Caco-2 (cell line): ENCODE measurements around the gene TMEM218. TPM values are rescaled to one million over a fixed set of nuclear protein-coding genes. Genes with fewer than 3 reads are reported as not detected.
A peak's percentile ranks its signal among the peaks of the same experiment; 100 is the strongest.

Experiments
- BruUV-seq: library from RNA; stranded (reverse); fragments of 400-500 nt; replicated peaks from 2 replicates; lab custom pipeline; 2021; lab: Mats Ljungman, UMichigan
- CTCF ChIA-PET: fragments of 300-600 bp; sonication (Branson Sonifier 250); formaldehyde crosslinking; loops from one replicate; lab custom pipeline; 2022; ENCODE audit warnings: antibody characterized with exemption; lab: Charles Lee
- POLR2A ChIA-PET: fragments of 300-600 bp; sonication (Branson Sonifier 250); formaldehyde crosslinking; loops from one replicate; lab custom pipeline; 2022; ENCODE audit warnings: antibody characterized with exemption; lab: Charles Lee
- DNase-seq, 2 experiments: peaks; one replicate each; pipeline versions ENCODE4 v3.0.0 to v3.0.0-alpha.2; 2020 to 2022
- H3K27me3 ChIP-seq: replicated peaks from 2 replicates; pipeline ENCODE4 v1.6.0; 2011; ENCODE audit warnings: low read length; ENCODE audit not compliant: control insufficient read depth, insufficient read depth
- H3K36me3 ChIP-seq: 2 replicates; pipeline ENCODE4 v1.5.1; 2011; ENCODE audit warnings: low read length; ENCODE audit not compliant: control insufficient read depth, insufficient read depth
- H3K4me1 ChIP-seq: fragments of 250-450 bp; sonication (Bioruptor Pico); 2 replicates; pipeline ENCODE4 v1.5.1; 2020; ENCODE audit warnings: mild to moderate bottlenecking
- H3K4me3 ChIP-seq: 2 replicates; pipeline ENCODE4 v1.5.1; 2011; ENCODE audit warnings: low read depth, mild to moderate bottlenecking, control low read depth, low read length
- H3K9me3 ChIP-seq: fragments of 250-450 bp; sonication (Bioruptor Pico); 2 replicates; pipeline ENCODE4 v1.5.1; 2020; ENCODE audit warnings: mild to moderate bottlenecking, moderate library complexity
- H3K27ac Mint-ChIP-seq: one replicate; pipeline ENCODE4 v1.8.0; 2022; ENCODE audit warnings: mixed read lengths; ENCODE audit not compliant: unreplicated experiment
- H3K27me3 Mint-ChIP-seq: one replicate; pipeline ENCODE4 v1.8.0; 2022; ENCODE audit warnings: mixed read lengths; ENCODE audit not compliant: insufficient read depth, unreplicated experiment
- H3K36me3 Mint-ChIP-seq: one replicate; pipeline ENCODE4 v1.8.0; 2022; ENCODE audit warnings: mild to moderate bottlenecking, mixed read lengths; ENCODE audit not compliant: insufficient read depth, unreplicated experiment
- H3K4me1 Mint-ChIP-seq: one replicate; pipeline ENCODE4 v1.8.0; 2022; ENCODE audit warnings: low read depth, mixed read lengths; ENCODE audit not compliant: unreplicated experiment
- H3K4me3 Mint-ChIP-seq: one replicate; pipeline ENCODE4 v1.8.0; 2022; ENCODE audit warnings: mild to moderate bottlenecking, moderate library complexity, mixed read lengths; ENCODE audit not compliant: unreplicated experiment
- H3K9me3 Mint-ChIP-seq: one replicate; pipeline ENCODE4 v1.8.0; 2022; ENCODE audit warnings: mixed read lengths; ENCODE audit not compliant: unreplicated experiment
- CTCF ChIP-seq, 2 experiments: fragments of 200-600 bp in 1 of 2; IDR thresholded peaks; 1 replicate in 1 of 2; 2 replicates in 1 of 2; pipeline versions ENCODE4 v1.5.1 to v1.8.0; 2011 to 2022; ENCODE audit warnings: antibody characterized with exemption in 1 of 2, control low read depth in 1 of 2, inconsistent platforms in 1 of 2, low read depth in 1 of 2, low read length in 1 of 2, mild to moderate bottlenecking in 1 of 2, moderate library complexity in 1 of 2; ENCODE audit not compliant: insufficient read depth in 1 of 2, severe bottlenecking in 1 of 2, unreplicated experiment in 1 of 2
- intact Hi-C: fragments of 100-400 bp; cut with micrococcal nuclease; formaldehyde crosslinking; loops from one replicate; pipeline ENCODE4 v1.10.0; 2022; ENCODE audit not compliant: unreplicated experiment
- total RNA-seq: library from RNA; stranded (reverse); gene quantifications from 2 replicates; pipeline ENCODE4 v1.2.3, GENCODE V29; 2022

Gene TMEM218
- total RNA-seq, 1 experiment from 2014 or later: 20.3 TPM

DNA sequence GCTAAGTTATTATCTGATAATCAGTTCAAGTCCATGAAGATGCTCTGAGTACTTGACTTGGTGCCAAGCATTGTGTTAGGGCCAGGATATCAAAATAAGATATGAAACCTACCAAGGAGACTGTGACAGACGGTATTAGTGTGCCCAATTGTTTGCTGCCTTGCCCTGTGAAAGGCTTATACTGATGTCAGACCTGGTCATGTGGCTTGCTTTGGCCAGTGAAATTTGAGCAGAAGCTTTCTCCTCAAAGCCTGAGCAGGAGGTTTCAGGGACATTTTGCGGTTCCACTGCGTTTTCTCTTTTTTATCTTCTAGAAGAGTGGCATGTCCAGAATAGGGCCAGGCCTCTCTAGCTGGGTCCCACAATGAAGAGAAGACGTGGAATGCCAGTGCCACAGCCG is 37.3 kb upstream of the TMEM218 start:
- Mint-ChIP-seq H3K9me3 (no peaks in the 10 kb centered on the region), H3K4me3 (no peak overlapping the region), H3K27ac (no peak overlapping the region), H3K27me3 (peaks cover 20% of the 10 kb centered on the region), H3K4me1 (no peaks in the 10 kb centered on the region), H3K36me3 (no peaks in the 10 kb centered on the region)
- ChIA-PET CTCF (interaction anchor here (1.2 kb wide), 1 partner anchor 16 kb away, joined by 3 read pairs; no protein-coding TSS in a partner anchor), POLR2A (no interaction called here)
- H3K27me3 ChIP-seq: peaks cover 1% of the 10 kb centered on the region; the same call in 1 of the 2 replicates
- H3K36me3 ChIP-seq: no peaks in the 10 kb centered on the region
- no peaks in the 10 kb centered on the region for H3K9me3 ChIP-seq
- H3K4me1 ChIP-seq: no peaks in the 10 kb centered on the region
- no peak overlapping the region for H3K4me3 ChIP-seq
- intact Hi-C loops: no loop called here
- DNase-seq: peak in 1 of 2 experiments; percentile 14
- TF ChIP-seq CTCF (IDR thresholded peaks at IDR 0.05; ENCODE audit: insufficient read depth in 1 of 2, low read depth in 1 of 2, low read length in 1 of 2, severe bottlenecking in 1 of 2, unreplicated experiment in 1 of 2): no peak
- no TSS peak for BruUV-seq

GRCh38 chr11:125148011-125148410 is 36.6 kb upstream of the TMEM218 start:
- DNase-seq: no peak
- no TSS peak for BruUV-seq
- Mint-ChIP-seq H3K36me3 (no peaks in the 10 kb centered on the region), H3K27ac (no peak overlapping the region), H3K4me1 (no peaks in the 10 kb centered on the region), H3K9me3 (no peaks in the 10 kb centered on the region), H3K4me3 (no peak overlapping the region), H3K27me3 (peaks cover 20% of the 10 kb centered on the region)
- ChIA-PET CTCF (interaction anchor here (1.2 kb wide), 1 partner anchor 17 kb away, joined by 3 read pairs; no protein-coding TSS in a partner anchor), POLR2A (no interaction called here)
- H3K9me3 ChIP-seq: no peaks in the 10 kb centered on the region
- H3K27me3 ChIP-seq: peaks cover 1% of the 10 kb centered on the region; the same call in 1 of the 2 replicates
- no peaks in the 10 kb centered on the region for H3K4me1 ChIP-seq
- intact Hi-C loops: no loop called here
- H3K4me3 ChIP-seq: no peak overlapping the region
- H3K36me3 ChIP-seq: no peaks in the 10 kb centered on the region
- TF ChIP-seq CTCF (IDR thresholded peaks at IDR 0.05; ENCODE audit: insufficient read depth in 1 of 2, low read depth in 1 of 2, low read length in 1 of 2, severe bottlenecking in 1 of 2, unreplicated experiment in 1 of 2): no peak

GRCh38 chr11:125147280-125147679 is 35.9 kb upstream of the TMEM218 start:
- POLR2A ChIA-PET: no interaction called here
- Mint-ChIP-seq H3K27ac (no peak overlapping the region), H3K9me3 (no peaks in the 10 kb centered on the region), H3K36me3 (no peaks in the 10 kb centered on the region), H3K4me1 (no peaks in the 10 kb centered on the region), H3K27me3 (peaks cover 20% of the 10 kb centered on the region), H3K4me3 (no peak overlapping the region)
- TF ChIP-seq CTCF (IDR thresholded peaks at IDR 0.05; ENCODE audit: insufficient read depth in 1 of 2, low read depth in 1 of 2, low read length in 1 of 2, severe bottlenecking in 1 of 2, unreplicated experiment in 1 of 2): no peak
- Histone ChIP-seq H3K4me3 (no peak overlapping the region), H3K36me3 (no peaks in the 10 kb centered on the region), H3K4me1 (no peaks in the 10 kb centered on the region), H3K9me3 (no peaks in the 10 kb centered on the region), H3K27me3 (peaks cover 1% of the 10 kb centered on the region; the same call in 1 of the 2 replicates)
- DNase-seq: peak in 1 of 2 experiments; percentile 26
- intact Hi-C loops: no loop called here
- CTCF ChIA-PET: no interaction called here
- BruUV-seq: no TSS peak
